Common myeloid progenitor, CD34-positive (primary cell): ENCODE data around the gene FBXO11.
"Not testable (repeated sequence)": the region's sequence is repeated elsewhere in the genome, so short reads cannot be mapped to it uniquely, and the experiment has no call there.

ENCODE experiments used
- CTCF ChIA-PET: fragments of 350-600 bp; sonication (Branson Sonifier 250); formaldehyde crosslinking; loops from one replicate; lab custom pipeline; 2021; ENCODE audit warnings: antibody characterized with exemption; lab: Charles Lee
- POLR2A ChIA-PET: fragments of 350-600 bp; sonication (Branson Sonifier 250); formaldehyde crosslinking; loops from one replicate; lab custom pipeline; 2021; ENCODE audit warnings: antibody characterized with exemption; lab: Charles Lee
- DNase-seq, 3 donors: peaks; one replicate each; pipeline versions ENCODE4 v3.0.0 to v3.0.0-alpha.2; 2013
- H3K27ac ChIP-seq, 2 experiments: 1 replicate in 1 of 2; 2 replicates in 1 of 2; pipeline ENCODE4 v1.7.0; 2013; ENCODE audit warnings: inconsistent platforms in 2 of 2, low read length in 2 of 2, mild to moderate bottlenecking in 2 of 2, low read depth in 1 of 2, moderate library complexity in 1 of 2; ENCODE audit not compliant: severe bottlenecking in 2 of 2, insufficient read depth in 1 of 2, poor library complexity in 1 of 2
- H3K27me3 ChIP-seq, 5 experiments: replicated peaks in 2 of 5; 1 replicate in 3 of 5; 2 replicates in 2 of 5; pipeline versions ENCODE4 v1.6.1 to v1.7.0; 2013; ENCODE audit warnings: low read length in 4 of 5, mild to moderate bottlenecking in 2 of 5, moderate library complexity in 2 of 5, inconsistent platforms in 1 of 5; ENCODE audit not compliant: insufficient read depth in 5 of 5, control insufficient read depth in 4 of 5
- H3K36me3 ChIP-seq, 4 experiments: 1 replicate in 2 of 4; 2 replicates in 2 of 4; pipeline versions ENCODE4 v1.6.1 to v1.7.0; 2013; ENCODE audit warnings: low read length in 3 of 4, control low read depth in 1 of 4, mild to moderate bottlenecking in 1 of 4; ENCODE audit not compliant: control insufficient read depth in 4 of 4, insufficient read depth in 4 of 4
- H3K4me1 ChIP-seq, 4 experiments: 1 replicate in 3 of 4; 2 replicates in 1 of 4; pipeline versions ENCODE4 v1.6.1 to v1.7.1; 2013; ENCODE audit warnings: low read length in 3 of 4, mild to moderate bottlenecking in 3 of 4, control low read depth in 1 of 4, inconsistent platforms in 1 of 4, moderate library complexity in 1 of 4; ENCODE audit not compliant: control insufficient read depth in 4 of 4, insufficient read depth in 4 of 4; ENCODE audit errors: control extremely low read depth in 1 of 4
- H3K4me3 ChIP-seq, 7 experiments: 1 replicate in 4 of 7; 2 replicates in 3 of 7; pipeline versions ENCODE4 v1.5.1 to v1.7.0; 2013; ENCODE audit warnings: mild to moderate bottlenecking in 7 of 7, low read length in 6 of 7, moderate library complexity in 6 of 7, inconsistent platforms in 2 of 7, low read depth in 2 of 7, control low read depth in 1 of 7; ENCODE audit not compliant: insufficient read depth in 4 of 7, control insufficient read depth in 1 of 7; ENCODE audit errors: extremely low read depth in 1 of 7
- H3K9me3 ChIP-seq, 5 experiments: 1 replicate in 4 of 5; 2 replicates in 1 of 5; pipeline versions ENCODE4 v1.6.1 to v1.7.1; 2013; ENCODE audit warnings: low read length in 4 of 5, mild to moderate bottlenecking in 2 of 5, inconsistent platforms in 1 of 5, low read depth in 1 of 5, moderate library complexity in 1 of 5; ENCODE audit not compliant: control insufficient read depth in 4 of 5, insufficient read depth in 2 of 5; ENCODE audit errors: control extremely low read depth in 1 of 5
- WGBS: methylation state at CpG from one replicate; pipeline ENCODE4 v1.1.5; 2013; ENCODE audit not compliant: insufficient coverage; 5-methylcytosine and 5-hydroxymethylcytosine counted together

The FBXO11 gene

GRCh38 chr2:47935071-47935470, 28.8 kb upstream of the FBXO11 start:
- Histone ChIP-seq H3K36me3 (no peaks in the 10 kb centered on the region), H3K4me1 (no peaks in the 10 kb centered on the region), H3K27ac (no peak overlapping the region), H3K9me3 (no peaks in the 10 kb centered on the region), H3K27me3 (no peaks in the 10 kb centered on the region), H3K4me3 (no peak overlapping the region)
- POLR2A ChIA-PET = no interaction called here
- DNase-seq = no peak
- 89% methylated on average over 3 of the region's 4 CpGs for WGBS
- CTCF ChIA-PET = no interaction called here

GRCh38 chr2:47918043-47918442, 11.7 kb upstream of the FBXO11 start:
- ChIA-PET CTCF (interaction anchor here (0.8 kb wide), 1 partner anchor 36 kb away, joined by 3 read pairs; no protein-coding TSS in a partner anchor), POLR2A (no interaction called here)
- WGBS = 89% methylated on average over 1 of the region's 3 CpGs

DNA sequence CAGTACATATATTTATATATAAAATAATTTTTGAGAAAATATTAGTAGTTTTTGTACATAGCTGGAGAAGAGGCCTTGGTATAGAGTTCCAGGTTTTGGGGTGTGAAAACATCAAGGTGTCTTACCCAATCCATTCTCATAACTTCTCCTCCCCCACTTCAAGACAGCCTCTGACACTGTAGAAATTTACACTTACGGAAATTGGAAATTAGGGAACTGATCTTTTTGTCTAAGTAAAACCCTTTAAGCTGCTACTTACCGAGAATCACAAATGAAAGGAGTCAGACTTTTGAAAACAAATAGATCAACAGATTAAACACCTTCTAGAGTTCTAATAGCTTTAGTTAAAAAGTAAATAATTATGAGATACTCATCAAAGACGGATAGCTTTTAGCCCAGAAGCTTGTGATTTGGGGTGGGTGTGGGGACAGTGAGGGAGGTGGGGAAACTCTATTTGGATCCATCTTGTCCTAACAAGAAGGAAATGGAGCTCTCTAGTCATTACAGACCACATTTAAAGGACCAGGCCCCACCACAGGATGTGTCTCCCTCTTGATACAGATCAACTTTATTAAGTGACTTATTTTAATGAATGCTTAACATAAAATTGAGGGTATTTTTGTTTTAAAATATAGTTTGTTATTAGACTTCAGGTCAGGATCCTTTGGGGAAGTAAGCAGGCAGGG, 11.1 kb upstream of the FBXO11 start:
- Histone ChIP-seq H3K9me3 (no peaks in the 10 kb centered on the region), H3K4me1 (peaks cover 0 to 5% (median 2%) of the 10 kb centered on the region in 4 experiments), H3K4me3 (no peak overlapping the region), H3K27me3 (no peaks in the 10 kb centered on the region), H3K27ac (no peak overlapping the region), H3K36me3 (no peaks in the 10 kb centered on the region)
- POLR2A ChIA-PET = no interaction called here
- DNase-seq = no peak
- CTCF ChIA-PET = interaction anchor here (0.8 kb wide), 1 partner anchor 37 kb away, joined by 3 read pairs; no protein-coding TSS in a partner anchor
- no CpG with 5 or more reads among the region's 3 CpGs for WGBS

More at GRCh38 chr2:47918043-47918442, 11.7 kb upstream of the FBXO11 start:
- Histone ChIP-seq H3K36me3 (no peaks in the 10 kb centered on the region), H3K9me3 (no peaks in the 10 kb centered on the region), H3K27me3 (no peaks in the 10 kb centered on the region), H3K27ac (no peak overlapping the region), H3K4me3 (no peak overlapping the region), H3K4me1 (peaks cover 0 to 5% (median 2%) of the 10 kb centered on the region in 4 experiments)
- DNase-seq = no peak

- DNase-seq = no peak
- H3K9me3 ChIP-seq = no peaks in the 10 kb centered on the region
- WGBS = no CpG with 5 or more reads among the region's 1 CpG
- H3K4me1 ChIP-seq = peaks cover 0 to 5% (median 2%) of the 10 kb centered on the region in 4 experiments
- H3K27ac ChIP-seq = no peak overlapping the region
- no peaks in the 10 kb centered on the region for H3K27me3 ChIP-seq
- ChIA-PET CTCF (no interaction called here), POLR2A (no interaction called here)
- no peaks in the 10 kb centered on the region for H3K36me3 ChIP-seq
- H3K4me3 ChIP-seq = no peak overlapping the region
These were observed 10.1 kb upstream of the FBXO11 start for GRCh38 chr2:47916412-47916811.

DNA sequence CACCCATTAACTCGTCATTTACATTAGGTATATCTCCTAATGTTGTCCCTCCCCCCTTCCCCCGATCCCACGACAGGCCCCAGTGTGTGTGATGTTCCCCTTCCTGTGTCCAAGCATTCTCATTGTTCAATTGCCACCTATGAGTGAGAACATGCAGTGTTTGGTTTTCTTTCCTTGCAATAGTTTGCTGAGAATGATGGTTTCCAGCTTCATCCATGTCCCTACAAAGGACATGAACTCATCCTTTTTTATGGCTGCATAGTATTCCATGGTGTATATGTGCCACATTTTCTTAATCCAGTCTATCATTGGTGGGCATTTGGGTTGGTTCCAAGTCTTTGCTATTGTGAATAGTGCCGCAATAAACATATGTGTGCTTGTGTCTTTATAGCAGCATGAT, 4.4 kb upstream of the FBXO11 start:
- DNase-seq, POLR2A ChIA-PET, H3K36me3 ChIP-seq, H3K9me3 ChIP-seq, H3K4me1 ChIP-seq, H3K27me3 ChIP-seq, H3K27ac ChIP-seq, CTCF ChIA-PET, H3K4me3 ChIP-seq: not testable (repeated sequence)
- WGBS = no CpG with 5 or more reads among the region's 4 CpGs

- no peak for DNase-seq
- H3K36me3 ChIP-seq = no peaks in the 10 kb centered on the region
- ChIA-PET POLR2A (no interaction called here), CTCF (interaction anchor here (2.3 kb wide), 1 partner anchor 50 kb away, joined by 24 read pairs; no protein-coding TSS in a partner anchor)
- peaks cover 0 to 10% (median 6%) of the 10 kb centered on the region in 4 experiments for H3K4me1 ChIP-seq
- no peaks in the 10 kb centered on the region for H3K27me3 ChIP-seq
- 98% methylated on average over 5 of the region's 5 CpGs for WGBS
- no peak overlapping the region for H3K4me3 ChIP-seq
- H3K27ac ChIP-seq = no peak overlapping the region
- H3K9me3 ChIP-seq = no peaks in the 10 kb centered on the region
These were observed 2.4 kb upstream of the FBXO11 start for GRCh38 chr2:47908682-47909081.

DNA sequence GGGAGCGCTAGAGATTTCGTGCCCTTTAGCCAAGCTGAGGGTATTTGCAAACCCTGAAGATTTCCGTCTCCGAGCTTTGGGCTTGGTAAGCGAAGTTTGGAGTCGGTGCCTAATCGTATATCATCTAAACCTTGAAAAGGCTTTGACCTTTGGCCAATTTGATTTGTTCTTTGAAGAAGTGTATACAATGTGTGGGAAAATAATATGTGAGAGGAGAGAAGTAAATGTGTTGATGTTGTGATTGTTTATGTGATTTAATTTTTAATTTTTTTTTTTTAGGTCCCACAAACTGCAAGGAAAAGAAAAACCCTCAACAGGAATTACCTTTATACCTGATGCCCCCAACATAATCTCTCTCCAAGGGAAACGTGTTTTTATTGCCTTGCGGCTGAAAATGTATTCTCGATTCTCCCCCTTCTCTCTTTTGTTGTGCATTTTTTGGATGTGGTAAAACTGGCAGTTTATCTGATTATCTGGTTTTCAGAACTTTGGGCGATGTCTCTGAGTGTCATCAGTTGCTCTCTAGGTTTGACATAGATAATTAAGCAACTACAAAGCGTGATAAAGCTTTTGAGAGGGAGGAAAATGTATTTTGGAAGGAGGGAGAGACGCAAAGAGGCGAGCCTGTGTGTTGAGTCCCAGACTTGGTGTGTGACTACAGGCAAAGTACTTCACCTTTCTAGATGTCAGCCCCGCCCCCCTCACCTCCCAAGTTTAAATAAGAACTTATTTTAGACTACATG, 912 bp upstream of the FBXO11 start:
- DNase-seq = peak in 2 of 3 donors; percentile 38 to 59
- H3K27me3 ChIP-seq = no peaks in the 10 kb centered on the region
- H3K9me3 ChIP-seq = no peaks in the 10 kb centered on the region
- ChIA-PET POLR2A (interaction anchor here (0.8 kb wide), 1 partner anchor 57 kb away, joined by 3 read pairs; no protein-coding TSS in a partner anchor), CTCF (interaction anchor here (0.8 to 2.3 kb wide), 8 partner anchors 14 to 541 kb away, joined by 3 to 24 read pairs (median 4); no protein-coding TSS in a partner anchor)
- H3K36me3 ChIP-seq = no peaks in the 10 kb centered on the region
- H3K27ac ChIP-seq = peak overlapping the region; percentile 49 to 79
- H3K4me3 ChIP-seq = peak overlapping the region; percentile 27 to 89 (median 67)
- WGBS = 17% methylated on average over 9 of the region's 15 CpGs
- peaks cover 5 to 24% (median 19%) of the 10 kb centered on the region in 4 experiments for H3K4me1 ChIP-seq
